Erythroblast (primary cell): ENCODE measurements around the gene IFITM2.
"Not testable (repeated sequence)": the region's sequence is repeated elsewhere in the genome, so short reads cannot be mapped to it uniquely, and the experiment has no call there.

Experiments used
- DNase-seq, 2 experiments: peaks; one replicate each; lab custom pipeline; 2025; lab: John Stamatoyannopoulos, UW
- GATA1 ChIP-seq: IDR thresholded peaks from 2 replicates; pipeline ENCODE4 v1.6.1; 2011; ENCODE audit warnings: low read depth, mild to moderate bottlenecking, control low read depth, low read length, moderate library complexity
- POLR2A ChIP-seq: IDR thresholded peaks from 2 replicates; pipeline ENCODE4 v1.6.1; 2011; ENCODE audit warnings: mild to moderate bottlenecking, low read length

Gene IFITM2

GRCh38 chr11:304061-304506 is 3.5 kb upstream of the IFITM2 start:
- no peak for DNase-seq
- TF ChIP-seq GATA1 (no peak), POLR2A (no peak)

GRCh38 chr11:304915-305843 is 2.4 kb upstream of the IFITM2 start:
- peak; percentile 60 to 62 for DNase-seq
- TF ChIP-seq GATA1 (no peak), POLR2A (no peak)

- no peak for TF ChIP-seq POLR2A
- TF ChIP-seq GATA1 = no peak
Observed at GRCh38 chr11:305844-306211, 1.8 kb upstream of the IFITM2 start.

GRCh38 chr11:306645-307371 is 808 bp upstream of the IFITM2 start:
- no peak for DNase-seq
- TF ChIP-seq POLR2A (no peak), GATA1 (no peak)

More at GRCh38 chr11:305844-306211, 1.8 kb upstream of the IFITM2 start:
- no peak for DNase-seq

- peak; percentile 18 for TF ChIP-seq POLR2A
- not testable (repeated sequence) for DNase-seq
Observed at GRCh38 chr11:308740-309665, 1.4 kb downstream of the IFITM2 start.

GRCh38 chr11:309979-310572 is 2.5 kb downstream of the IFITM2 start:
- not testable (repeated sequence) for DNase-seq

GRCh38 chr11:311013-311748 is 3.6 kb downstream of the IFITM2 start:
- DNase-seq = not testable (repeated sequence)

- TF ChIP-seq GATA1 = no peak
- no peak for TF ChIP-seq POLR2A
- no peak for DNase-seq
Observed at GRCh38 chr11:312092-312816, 4.6 kb downstream of the IFITM2 start.

GRCh38 chr11:313304-313786 is 5.7 kb downstream of the IFITM2 start:
- no peak for DNase-seq
- no peak for TF ChIP-seq POLR2A
- TF ChIP-seq GATA1 = no peak

- TF ChIP-seq POLR2A (peak; percentile 44), GATA1 (no peak)
- DNase-seq = no peak
Observed at GRCh38 chr11:313787-314553, 6.4 kb downstream of the IFITM2 start, which contains the start of gene IFITM1. IFITM1 (plus strand) TSS chr11:314040; CDS start chr11:314171, 131 bp downstream.

GRCh38 chr11:314554-314875 is 6.9 kb downstream of the IFITM2 start:
- not testable (repeated sequence) for DNase-seq
